AG04450 (cell line): ENCODE results near the gene MOCS1. TPM values are rescaled to one million over a fixed set of nuclear protein-coding genes. Genes with fewer than 3 reads are reported as not detected.

Experiments used
- CTCF ChIA-PET: fragments of 300-600, 350-600 bp; formaldehyde crosslinking; extraction: SDS; loops from one replicate; lab custom pipeline; 2022; ENCODE audit warnings: antibody characterized with exemption, inconsistent platforms; lab: Charles Lee
- POLR2A ChIA-PET: fragments of 350-600 bp; formaldehyde crosslinking; extraction: SDS; loops from one replicate; lab custom pipeline; 2021; ENCODE audit warnings: antibody characterized with exemption, inconsistent platforms; lab: Yijun Ruan, JAX
- DNase-seq: peaks from one replicate; pipeline ENCODE4 v3.0.0-alpha.2; 2011; ENCODE audit warnings: low read depth, low spot score
- H3K27ac ChIP-seq: one replicate; pipeline ENCODE4 v1.5.1; 2012; ENCODE audit warnings: low read depth, low read length, control low read depth
- H3K27me3 ChIP-seq: one replicate; pipeline ENCODE4 v1.6.0; 2012; ENCODE audit warnings: low read length; ENCODE audit not compliant: control insufficient read depth, insufficient read depth
- H3K4me3 ChIP-seq: 2 replicates; pipeline ENCODE4 v1.5.1; 2011; ENCODE audit warnings: mild to moderate bottlenecking, low read depth, low read length, control low read depth
- H3K9me3 ChIP-seq: 2 replicates; pipeline ENCODE4 v1.5.1; 2012; ENCODE audit warnings: low read length; ENCODE audit not compliant: control insufficient read depth, insufficient read depth
- polyA plus RNA-seq: library from polyadenylated mRNA; depleted of rRNA; stranded (reverse); fragments of >200 nt; gene quantifications from 2 replicates; pipeline ENCODE4 v1.2.3, GENCODE V29; 2011
- TF ChIP-seq, protein P1 (sequence below): IDR thresholded peaks from 2 replicates; pipeline ENCODE4 v1.5.1; 2011; ENCODE audit warnings: low read depth, low read length, control low read depth, inconsistent platforms

Gene MOCS1
- polyA plus RNA-seq, 1 experiment, result 6.1 TPM

DNA sequence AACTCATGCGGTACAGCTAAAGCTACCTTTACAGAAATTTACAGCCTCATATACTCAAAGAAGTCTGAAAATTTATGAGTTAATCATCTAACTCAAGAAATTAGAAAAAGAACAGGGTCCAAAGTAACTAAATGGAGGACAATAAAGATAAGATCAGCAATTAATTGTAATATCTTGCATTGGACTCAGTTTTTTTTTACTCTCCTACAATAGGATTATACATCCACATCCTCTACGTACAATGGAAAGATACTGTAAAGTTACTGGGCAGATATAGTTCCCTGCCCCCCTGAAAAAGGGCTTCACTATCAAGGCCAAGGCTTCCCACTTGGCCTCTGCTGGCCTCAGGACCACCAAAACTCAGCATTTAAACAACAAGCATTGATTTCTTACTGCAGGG is 31.5 kb upstream of the MOCS1 start:
- TF ChIP-seq, protein P1, sequence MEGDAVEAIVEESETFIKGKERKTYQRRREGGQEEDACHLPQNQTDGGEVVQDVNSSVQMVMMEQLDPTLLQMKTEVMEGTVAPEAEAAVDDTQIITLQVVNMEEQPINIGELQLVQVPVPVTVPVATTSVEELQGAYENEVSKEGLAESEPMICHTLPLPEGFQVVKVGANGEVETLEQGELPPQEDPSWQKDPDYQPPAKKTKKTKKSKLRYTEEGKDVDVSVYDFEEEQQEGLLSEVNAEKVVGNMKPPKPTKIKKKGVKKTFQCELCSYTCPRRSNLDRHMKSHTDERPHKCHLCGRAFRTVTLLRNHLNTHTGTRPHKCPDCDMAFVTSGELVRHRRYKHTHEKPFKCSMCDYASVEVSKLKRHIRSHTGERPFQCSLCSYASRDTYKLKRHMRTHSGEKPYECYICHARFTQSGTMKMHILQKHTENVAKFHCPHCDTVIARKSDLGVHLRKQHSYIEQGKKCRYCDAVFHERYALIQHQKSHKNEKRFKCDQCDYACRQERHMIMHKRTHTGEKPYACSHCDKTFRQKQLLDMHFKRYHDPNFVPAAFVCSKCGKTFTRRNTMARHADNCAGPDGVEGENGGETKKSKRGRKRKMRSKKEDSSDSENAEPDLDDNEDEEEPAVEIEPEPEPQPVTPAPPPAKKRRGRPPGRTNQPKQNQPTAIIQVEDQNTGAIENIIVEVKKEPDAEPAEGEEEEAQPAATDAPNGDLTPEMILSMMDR, result no peak

DNA sequence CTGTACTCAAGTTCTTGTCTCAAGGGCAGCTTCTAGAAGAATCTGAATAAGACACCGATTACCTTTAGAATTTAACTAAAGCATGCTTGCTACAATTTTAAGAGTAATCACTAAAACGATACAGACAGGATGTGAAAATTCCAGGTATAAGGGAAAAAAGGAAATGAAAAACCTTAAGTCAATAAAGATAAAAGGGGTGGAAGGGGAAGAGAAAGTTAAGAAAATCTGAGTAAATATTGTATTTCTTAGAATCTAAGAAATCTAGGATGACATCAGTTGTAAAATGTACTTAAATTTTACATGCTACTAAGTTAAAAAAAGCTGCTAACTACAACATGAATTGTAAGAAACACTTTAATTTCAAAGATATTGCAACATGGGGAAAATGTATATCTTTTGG is 30.3 kb upstream of the MOCS1 start:
- Histone ChIP-seq H3K9me3 (no peaks in the 10 kb centered on the region), H3K27ac (no peak overlapping the region), H3K4me3 (no peak overlapping the region), H3K27me3 (no peaks in the 10 kb centered on the region)
- TF ChIP-seq, protein P1, result no peak
- DNase-seq, result no peak
- ChIA-PET POLR2A (no interaction called here), CTCF (interaction anchor here (1.4 kb wide), 1 partner anchor 17 kb away, joined by 6 read pairs; no protein-coding TSS in a partner anchor)

More for the DNA sequence above, 31.5 kb upstream of the MOCS1 start:
- Histone ChIP-seq H3K9me3 (no peaks in the 10 kb centered on the region), H3K27ac (no peak overlapping the region), H3K4me3 (no peak overlapping the region), H3K27me3 (no peaks in the 10 kb centered on the region)
- no peak for DNase-seq
- ChIA-PET CTCF (interaction anchor here (1.4 kb wide), 1 partner anchor 16 kb away, joined by 6 read pairs; no protein-coding TSS in a partner anchor), POLR2A (no interaction called here)

DNA sequence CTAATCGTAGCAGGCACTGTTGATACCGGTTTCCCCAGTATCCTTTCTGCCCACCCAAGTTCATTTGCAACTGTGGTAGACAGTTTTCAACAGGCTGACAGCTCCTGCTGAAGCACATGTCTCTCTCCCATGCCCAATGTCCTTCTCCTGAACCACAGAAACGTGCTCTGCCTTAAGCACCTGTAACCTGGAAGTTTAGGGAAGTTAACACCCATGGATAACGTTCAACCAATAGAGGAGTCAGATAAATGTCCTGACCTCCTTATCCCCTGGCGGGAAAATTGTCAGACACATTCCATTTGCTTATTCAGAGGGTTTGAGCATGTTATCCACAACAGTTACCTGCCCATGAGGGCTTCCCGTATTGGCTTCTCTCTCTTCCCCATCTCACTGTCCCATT is 29.8 kb upstream of the MOCS1 start:
- Histone ChIP-seq H3K27ac (no peak overlapping the region), H3K9me3 (no peaks in the 10 kb centered on the region), H3K27me3 (no peaks in the 10 kb centered on the region), H3K4me3 (no peak overlapping the region)
- ChIA-PET CTCF (no interaction called here), POLR2A (no interaction called here)
- DNase-seq, result no peak
- TF ChIP-seq, protein P1, result no peak

DNA sequence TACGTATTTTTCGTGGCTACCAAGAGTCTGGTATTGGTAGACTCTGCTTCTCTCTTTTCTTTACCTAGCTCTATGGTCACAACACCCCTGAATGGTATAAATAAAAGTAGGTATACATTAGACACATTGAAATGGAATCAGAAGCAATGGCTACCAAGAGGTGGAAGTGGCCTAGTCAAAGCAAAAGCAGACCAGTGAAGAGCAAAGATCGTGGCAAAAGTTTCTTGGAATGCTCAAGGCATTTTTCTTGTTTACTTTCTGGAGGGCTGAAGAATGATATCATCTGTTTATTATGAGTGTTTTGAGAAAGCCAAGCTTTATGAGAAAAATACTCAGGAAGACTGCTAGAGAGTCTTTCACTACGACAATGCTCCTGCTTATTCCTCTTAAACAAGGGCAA is 28.6 kb upstream of the MOCS1 start:
- peak; percentile 24 for DNase-seq
- Histone ChIP-seq H3K27ac (no peak overlapping the region), H3K4me3 (no peak overlapping the region), H3K27me3 (no peaks in the 10 kb centered on the region), H3K9me3 (no peaks in the 10 kb centered on the region)
- TF ChIP-seq, protein P1, result no peak
- ChIA-PET CTCF (no interaction called here), POLR2A (no interaction called here)

DNA sequence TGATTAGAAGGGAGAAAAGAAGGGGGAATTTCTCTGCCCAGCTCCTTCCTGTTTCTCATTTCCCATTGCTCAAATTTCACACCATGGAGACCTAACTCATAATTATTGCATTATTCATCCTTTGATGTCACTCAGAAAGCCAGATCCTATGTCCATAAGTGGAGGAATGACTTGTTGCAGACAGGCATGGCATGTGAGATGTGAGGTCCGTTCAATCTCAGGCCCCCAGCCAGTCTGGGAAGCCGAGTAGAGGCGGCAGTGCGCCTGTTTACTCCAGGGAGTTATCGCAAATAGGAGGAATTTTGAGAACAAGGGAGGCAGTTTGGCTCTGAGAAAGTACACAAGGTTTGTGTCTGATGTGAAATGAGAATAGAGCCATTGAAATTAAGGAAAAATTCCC is 26.9 kb upstream of the MOCS1 start:
- TF ChIP-seq, protein P1, result no peak
- no peak overlapping the region for H3K4me3 ChIP-seq
- no peaks in the 10 kb centered on the region for H3K27me3 ChIP-seq
- H3K27ac ChIP-seq, result no peak overlapping the region
- POLR2A ChIA-PET, result no interaction called here
- CTCF ChIA-PET, result no interaction called here
- no peaks in the 10 kb centered on the region for H3K9me3 ChIP-seq
- no peak for DNase-seq
